Panc1 (cell line): ENCODE data around the gene PGM2. TPM values are rescaled to one million over a fixed set of nuclear protein-coding genes. Genes with fewer than 3 reads are reported as not detected.
A peak's percentile ranks its signal among the peaks of the same experiment; 100 is the strongest.

Experiments
- ATAC-seq: fragments of 200-7000 bp; cut with Tn5 transposase; 2 replicates; pipeline ENCODE4 v1.9.1; 2020; ENCODE audit warnings: mild to moderate bottlenecking, moderate library complexity
- BruUV-seq: library from RNA; stranded (reverse); fragments of 400-500 nt; replicated peaks from 2 replicates; lab custom pipeline; 2021; lab: Mats Ljungman, UMichigan
- CTCF ChIA-PET: fragments of 300-600 bp; sonication (Branson Sonifier 250); formaldehyde crosslinking; loops from one replicate; lab custom pipeline; 2022; ENCODE audit warnings: antibody characterized with exemption; lab: Charles Lee
- POLR2A ChIA-PET: fragments of 300-600 bp; sonication (Branson Sonifier 250); formaldehyde crosslinking; loops from one replicate; lab custom pipeline; 2022; ENCODE audit warnings: antibody characterized with exemption; lab: Charles Lee
- DNase-seq: peaks from one replicate; pipeline ENCODE4 v3.0.0-alpha.2; 2010; ENCODE audit warnings: low read depth, low spot score
- H3K27ac ChIP-seq: 2 replicates; pipeline ENCODE4 v1.5.1; 2011; ENCODE audit warnings: mild to moderate bottlenecking, low read length, inconsistent platforms
- H3K27me3 ChIP-seq: fragments of 200-500 bp; sonication (Bioruptor generic); 2 replicates; pipeline ENCODE4 v1.6.0; 2014; ENCODE audit warnings: low read length, inconsistent platforms; ENCODE audit not compliant: control insufficient read depth, insufficient read depth
- H3K36me3 ChIP-seq: fragments of 200-500 bp; sonication (Bioruptor generic); 2 replicates; pipeline ENCODE4 v1.5.1; 2014; ENCODE audit warnings: inconsistent platforms, mild to moderate bottlenecking, low read length, moderate library complexity; ENCODE audit not compliant: control insufficient read depth, insufficient read depth
- H3K4me1 ChIP-seq: 2 replicates; pipeline ENCODE4 v1.5.1; 2011; ENCODE audit warnings: inconsistent platforms, mild to moderate bottlenecking, low read length, moderate library complexity; ENCODE audit not compliant: control insufficient read depth, insufficient read depth
- H3K4me3 ChIP-seq, 2 experiments: 2 replicates each; pipeline ENCODE4 v1.5.1; 2011 to 2012; ENCODE audit warnings: low read depth in 2 of 2, low read length in 2 of 2, mild to moderate bottlenecking in 2 of 2, inconsistent platforms in 1 of 2, moderate library complexity in 1 of 2
- H3K9me3 ChIP-seq: fragments of 200-500 bp; sonication (Bioruptor generic); 2 replicates; pipeline ENCODE4 v1.5.1; 2014; ENCODE audit warnings: low read depth, mild to moderate bottlenecking, inconsistent platforms, low read length, moderate library complexity; ENCODE audit not compliant: control insufficient read depth, insufficient read depth
- CTCF ChIP-seq: fragments of 450-650 bp; IDR thresholded peaks from 2 replicates; pipeline ENCODE4 v1.5.1; 2017; ENCODE audit warnings: mild to moderate bottlenecking
- POLR2AphosphoS5 ChIP-seq: IDR thresholded peaks from 2 replicates; pipeline ENCODE4 v1.6.1; 2012; ENCODE audit warnings: mild to moderate bottlenecking, low read depth, low read length, moderate library complexity
- REST ChIP-seq, 2 experiments: IDR thresholded peaks; 2 replicates each; pipeline ENCODE4 v1.6.1; 2011 to 2012; ENCODE audit warnings: low read depth in 2 of 2, control low read depth in 1 of 2, low read length in 1 of 2, mild to moderate bottlenecking in 1 of 2, moderate library complexity in 1 of 2; ENCODE audit not compliant: insufficient read depth in 1 of 2
- SIN3A ChIP-seq: IDR thresholded peaks from 2 replicates; pipeline ENCODE4 v1.6.1; 2012; ENCODE audit warnings: low read depth, mild to moderate bottlenecking, low read length, moderate library complexity, borderline replicate concordance; ENCODE audit not compliant: insufficient read depth
- TCF7L2 ChIP-seq: IDR thresholded peaks from 2 replicates; pipeline ENCODE4 v1.6.1; 2011; ENCODE audit warnings: mild to moderate bottlenecking, low read depth, low read length, inconsistent platforms
- in situ Hi-C: cut with HindIII; loops from 2 replicates; pipeline ENCODE4 v1.10.0; 2016; ENCODE audit warnings: low sequenced_read_pairs, low pct_unique_long_range_greater_than_20kb
- intact Hi-C: fragments of 100-400 bp; cut with micrococcal nuclease; formaldehyde crosslinking; loops from one replicate; pipeline ENCODE4 v1.10.0; 2022; ENCODE audit not compliant: unreplicated experiment
- total RNA-seq: library from RNA; stranded (reverse); gene quantifications from one replicate; pipeline ENCODE4 v1.2.1, GENCODE V29; 2021; ENCODE audit not compliant: unreplicated experiment

The PGM2 gene
- total RNA-seq, 1 experiment from 2014 or later: 15.4 TPM

- ChIA-PET CTCF (no interaction called here), POLR2A (no interaction called here)
- Histone ChIP-seq H3K4me3 (no peak overlapping the region), H3K27me3 (no peaks in the 10 kb centered on the region), H3K27ac (no peak overlapping the region), H3K36me3 (no peaks in the 10 kb centered on the region), H3K4me1 (no peaks in the 10 kb centered on the region), H3K9me3 (no peaks in the 10 kb centered on the region)
- DNase-seq (peak; percentile 20), ATAC-seq (no peak)
- TF ChIP-seq TCF7L2 (no peak), CTCF (peak; percentile 64)
- intact Hi-C loops (no loop called here), in situ Hi-C loops (no loop called here)
- no TSS peak for BruUV-seq
Measured at GRCh38 chr4:37793562-37793961, 32.9 kb upstream of the PGM2 start.

- Histone ChIP-seq H3K27me3 (no peaks in the 10 kb centered on the region), H3K4me1 (no peaks in the 10 kb centered on the region), H3K4me3 (no peak overlapping the region), H3K27ac (no peak overlapping the region), H3K9me3 (no peaks in the 10 kb centered on the region), H3K36me3 (no peaks in the 10 kb centered on the region)
- in situ Hi-C loops: no loop called here
- ChIA-PET CTCF (no interaction called here), POLR2A (no interaction called here)
- TF ChIP-seq SIN3A: no peak
- no peak for TF ChIP-seq REST (IDR thresholded peaks at IDR 0.05; ENCODE audit: insufficient read depth in 1 of 2, low read depth in 2 of 2, low read length in 1 of 2)
- no peak for TF ChIP-seq POLR2AphosphoS5
- TF ChIP-seq TCF7L2: no peak
- TF ChIP-seq CTCF: no peak
- no peak for DNase-seq
- no peak for ATAC-seq
- intact Hi-C loops: no loop called here
- no TSS peak for BruUV-seq
Measured at GRCh38 chr4:37794056-37794455, 32.4 kb upstream of the PGM2 start.
